ENCODE measurements around the gene TMEM179.
"Not testable (repeated sequence)": the region's sequence is repeated elsewhere in the genome, so short reads cannot be mapped to it uniquely, and the experiment has no call there.

Gene TMEM179

DNA sequence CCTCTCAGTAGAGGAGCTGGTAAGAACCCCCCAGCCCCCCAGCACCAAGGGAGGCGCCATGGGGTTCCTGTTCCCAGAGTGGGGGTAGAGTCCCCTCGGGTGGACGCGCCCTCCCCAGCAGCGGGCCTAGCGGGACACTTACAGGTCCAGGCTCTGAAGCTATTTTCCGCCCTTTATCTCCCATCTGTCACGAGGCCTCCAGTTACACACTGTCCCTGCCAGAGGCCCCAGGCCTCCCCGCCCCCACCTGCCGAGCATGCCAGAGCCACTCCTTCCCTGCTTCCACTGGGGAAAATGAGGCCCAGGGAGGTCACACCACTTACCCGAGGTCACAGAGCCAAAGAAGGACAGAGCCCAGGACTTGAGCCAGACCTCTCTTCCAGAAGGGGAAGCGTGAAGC, 21.9 kb downstream of the TMEM179 start:
- H3K4me3 ChIP-seq (ENCODE audit: control insufficient read depth, low read depth, low read length) = no peak overlapping the region
- TF ChIP-seq, protein P1, sequence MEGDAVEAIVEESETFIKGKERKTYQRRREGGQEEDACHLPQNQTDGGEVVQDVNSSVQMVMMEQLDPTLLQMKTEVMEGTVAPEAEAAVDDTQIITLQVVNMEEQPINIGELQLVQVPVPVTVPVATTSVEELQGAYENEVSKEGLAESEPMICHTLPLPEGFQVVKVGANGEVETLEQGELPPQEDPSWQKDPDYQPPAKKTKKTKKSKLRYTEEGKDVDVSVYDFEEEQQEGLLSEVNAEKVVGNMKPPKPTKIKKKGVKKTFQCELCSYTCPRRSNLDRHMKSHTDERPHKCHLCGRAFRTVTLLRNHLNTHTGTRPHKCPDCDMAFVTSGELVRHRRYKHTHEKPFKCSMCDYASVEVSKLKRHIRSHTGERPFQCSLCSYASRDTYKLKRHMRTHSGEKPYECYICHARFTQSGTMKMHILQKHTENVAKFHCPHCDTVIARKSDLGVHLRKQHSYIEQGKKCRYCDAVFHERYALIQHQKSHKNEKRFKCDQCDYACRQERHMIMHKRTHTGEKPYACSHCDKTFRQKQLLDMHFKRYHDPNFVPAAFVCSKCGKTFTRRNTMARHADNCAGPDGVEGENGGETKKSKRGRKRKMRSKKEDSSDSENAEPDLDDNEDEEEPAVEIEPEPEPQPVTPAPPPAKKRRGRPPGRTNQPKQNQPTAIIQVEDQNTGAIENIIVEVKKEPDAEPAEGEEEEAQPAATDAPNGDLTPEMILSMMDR (conservative IDR thresholded peaks at IDR 0.05; ENCODE audit: control insufficient read depth, insufficient read depth, low read depth, low read length) = no peak
- no peak for DNase-seq (ENCODE audit: low read depth)

DNA sequence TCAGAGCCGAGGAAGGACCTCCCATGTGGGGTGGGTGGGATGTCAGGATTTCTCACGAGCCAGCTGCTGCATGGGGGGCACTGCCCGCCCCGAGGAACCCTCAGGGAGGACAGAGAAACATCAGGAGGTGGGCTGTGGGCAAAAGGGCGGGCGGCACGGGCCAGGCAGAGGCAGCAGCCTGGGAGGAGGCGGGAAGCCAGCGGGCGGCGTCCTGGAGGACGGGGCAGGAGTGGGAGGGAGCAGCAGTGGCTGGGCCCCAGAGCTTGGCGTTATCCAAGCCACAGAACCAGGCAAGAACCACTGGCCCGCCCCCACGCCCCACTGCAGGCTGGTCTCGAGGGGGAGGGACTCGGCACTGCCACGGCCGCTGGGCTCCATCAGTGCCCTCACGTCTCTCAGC, 22.6 kb downstream of the TMEM179 start:
- DNase-seq (ENCODE audit: low read depth) = no peak
- TF ChIP-seq, protein P1 (conservative IDR thresholded peaks at IDR 0.05; ENCODE audit: control insufficient read depth, insufficient read depth, low read depth, low read length) = no peak
- H3K4me3 ChIP-seq (ENCODE audit: control insufficient read depth, low read depth, low read length) = no peak overlapping the region

DNA sequence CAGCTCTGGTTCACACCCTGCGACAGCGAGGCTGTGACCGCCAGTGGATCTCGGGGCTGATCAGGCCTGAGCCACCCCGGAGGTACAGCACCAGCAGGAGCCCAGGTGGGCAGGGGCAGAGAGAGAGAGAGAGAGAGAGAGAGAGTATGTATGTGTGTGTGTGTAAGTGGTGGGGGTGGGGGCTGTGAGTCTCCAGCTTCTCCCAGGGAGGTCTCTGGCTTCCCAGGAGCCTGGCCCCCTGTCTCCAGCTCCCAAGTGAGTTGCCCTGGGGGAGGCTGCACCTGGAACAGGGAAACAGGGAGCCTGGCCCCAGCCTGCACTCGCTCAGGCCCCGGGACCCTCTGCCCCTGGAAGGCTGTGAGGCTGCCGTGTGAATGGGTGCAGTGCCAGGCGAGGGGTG, 23.1 kb downstream of the TMEM179 start:
- no peak overlapping the region for H3K4me3 ChIP-seq (ENCODE audit: control insufficient read depth, low read depth, low read length)
- TF ChIP-seq, protein P1 (conservative IDR thresholded peaks at IDR 0.05; ENCODE audit: control insufficient read depth, insufficient read depth, low read depth, low read length) = no peak
- DNase-seq (ENCODE audit: low read depth) = no peak

DNA sequence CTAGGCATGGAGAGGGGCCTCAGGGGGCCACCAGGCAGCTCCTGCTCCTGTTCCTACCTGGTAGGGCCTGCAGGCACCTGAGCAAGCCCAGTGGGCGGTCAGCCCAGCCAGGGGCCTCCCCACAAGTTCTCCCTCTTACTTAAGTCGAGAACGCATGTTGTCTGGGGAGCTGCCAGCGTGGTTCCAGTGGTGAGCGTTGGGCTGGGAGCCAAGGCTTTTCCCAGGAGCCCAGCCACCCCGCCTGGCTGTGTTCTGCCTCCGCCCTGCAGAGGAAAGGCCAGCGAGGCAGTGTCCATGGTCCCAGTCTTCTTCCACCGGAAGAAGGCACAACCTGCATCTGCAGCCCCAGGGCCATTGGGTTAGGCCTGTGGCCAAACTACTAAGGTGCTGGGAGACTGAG, 23.6 kb downstream of the TMEM179 start:
- TF ChIP-seq, protein P1 (conservative IDR thresholded peaks at IDR 0.05; ENCODE audit: control insufficient read depth, insufficient read depth, low read depth, low read length) = no peak
- no peak for DNase-seq (ENCODE audit: low read depth)
- no peak overlapping the region for H3K4me3 ChIP-seq (ENCODE audit: control insufficient read depth, low read depth, low read length)

DNA sequence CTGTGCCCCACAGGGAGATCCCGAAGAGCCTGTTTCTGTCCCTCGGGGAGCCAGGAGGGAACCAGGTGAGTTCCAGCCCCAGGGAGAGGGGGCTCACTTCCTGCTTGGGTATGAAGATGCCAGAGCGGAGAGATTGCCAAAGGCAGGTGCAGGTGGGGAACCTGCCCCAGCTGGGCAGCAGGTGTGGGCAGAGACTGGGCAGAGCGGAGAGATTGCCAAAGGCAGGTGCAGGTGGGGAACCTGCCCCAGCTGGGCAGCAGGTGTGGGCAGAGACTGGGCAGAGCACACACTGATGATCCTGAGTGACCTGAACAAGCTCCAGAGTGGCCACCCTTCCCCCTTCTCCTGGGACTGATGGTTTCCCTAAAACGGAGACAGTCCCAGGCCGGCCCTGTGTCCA, 24.6 kb downstream of the TMEM179 start:
- DNase-seq (ENCODE audit: low read depth); H3K4me3 ChIP-seq (ENCODE audit: control insufficient read depth, low read depth, low read length): not testable (repeated sequence)

DNA sequence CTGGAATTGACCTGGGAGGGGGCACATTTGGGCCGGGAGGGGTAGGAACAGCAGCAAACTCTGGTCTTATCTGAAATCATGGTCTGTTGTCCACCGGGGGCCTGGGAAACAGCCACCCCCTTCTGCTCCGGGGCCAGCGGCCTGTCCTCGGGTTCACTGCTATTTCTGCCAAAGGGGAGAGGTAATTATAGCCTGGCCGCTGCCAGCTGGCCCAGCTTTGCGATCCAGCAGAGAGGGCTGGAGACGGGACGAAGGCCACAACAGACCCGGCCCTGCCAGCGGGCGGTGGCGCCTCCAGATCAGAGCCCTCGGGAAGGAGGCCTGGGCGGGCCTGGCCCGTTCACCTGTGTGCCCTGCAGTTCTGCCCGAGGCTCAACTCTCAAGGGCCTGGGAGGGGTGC, 25.1 kb downstream of the TMEM179 start, which contains the start of gene C14orf180:
Gene C14orf180 (plus strand): TSS at position 258 of the 400 bp plus-strand sequence. CDS start 6,667 bp downstream, outside the sequence.
- TF ChIP-seq, protein P1 (conservative IDR thresholded peaks at IDR 0.05; ENCODE audit: control insufficient read depth, insufficient read depth, low read depth, low read length) = no peak
- DNase-seq (ENCODE audit: low read depth) = no peak
- no peak within 1 kb of the TSS for H3K4me3 ChIP-seq (ENCODE audit: control insufficient read depth, low read depth, low read length)

DNA sequence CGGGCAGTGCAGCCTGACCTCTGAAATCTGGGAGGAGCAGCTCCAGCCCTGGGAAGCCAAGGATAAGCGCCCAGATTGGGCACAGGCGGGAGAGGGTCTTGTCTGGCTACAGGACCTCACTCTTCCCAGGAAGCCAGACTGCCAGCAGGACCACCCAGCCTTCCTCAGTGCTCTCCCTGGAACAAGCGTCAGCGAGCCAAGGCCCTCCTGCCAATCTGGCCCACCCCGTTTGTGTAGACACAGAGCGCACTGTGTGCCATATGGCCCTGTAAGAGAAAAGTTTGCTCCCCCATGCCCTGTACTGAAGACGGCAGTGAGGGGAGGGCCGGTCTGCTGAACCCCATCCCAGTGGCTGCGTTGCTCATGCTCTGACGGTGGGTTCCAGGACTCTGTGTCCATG, 26.3 kb downstream of the TMEM179 start:
- H3K4me3 ChIP-seq (ENCODE audit: control insufficient read depth, low read depth, low read length) = no peak overlapping the region
- TF ChIP-seq, protein P1 (conservative IDR thresholded peaks at IDR 0.05; ENCODE audit: control insufficient read depth, insufficient read depth, low read depth, low read length) = no peak
- DNase-seq (ENCODE audit: low read depth) = no peak

All from fibroblast of mammary gland (primary cell).